NOMO-1 treated with dmso at 0.1 percent for 144 hours (cell line): ENCODE measurements around the gene CAMSAP1.
"Not testable (repeated sequence)": the region's sequence is repeated elsewhere in the genome, so short reads cannot be mapped to it uniquely, and the experiment has no call there.

Experiments
- DNase-seq: peaks from one replicate; lab custom pipeline; 2025; ENCODE audit not compliant: unreplicated experiment; lab: John Stamatoyannopoulos, UW

The CAMSAP1 gene

GRCh38 chr9:135901031-135901758 lies 6.2 kb downstream of the CAMSAP1 start:
- DNase-seq, result no peak

GRCh38 chr9:135898634-135899407 lies 8.5 kb downstream of the CAMSAP1 start:
- no peak for DNase-seq

- no peak for DNase-seq
Observed at GRCh38 chr9:135896626-135897025, 10.7 kb downstream of the CAMSAP1 start.

- no peak for DNase-seq
Observed at GRCh38 chr9:135896205-135896604, 11.1 kb downstream of the CAMSAP1 start.

- no peak for DNase-seq
Observed at GRCh38 chr9:135895202-135895848, 12.0 kb downstream of the CAMSAP1 start.

- no peak for DNase-seq
Observed at GRCh38 chr9:135893104-135893503, 14.2 kb downstream of the CAMSAP1 start.

- not testable (repeated sequence) for DNase-seq
Observed at GRCh38 chr9:135892327-135892726, 15.0 kb downstream of the CAMSAP1 start.

GRCh38 chr9:135891027-135891631 lies 16.2 kb downstream of the CAMSAP1 start:
- no peak for DNase-seq

- DNase-seq, result no peak
Observed at GRCh38 chr9:135890190-135891026, 16.9 kb downstream of the CAMSAP1 start.

- DNase-seq, result no peak
Observed at GRCh38 chr9:135889564-135890189, 17.7 kb downstream of the CAMSAP1 start.

GRCh38 chr9:135888766-135889394 lies 18.5 kb downstream of the CAMSAP1 start:
- DNase-seq, result no peak

GRCh38 chr9:135888126-135888765 lies 19.1 kb downstream of the CAMSAP1 start:
- DNase-seq, result no peak

- peak; percentile 88 for DNase-seq
Observed at GRCh38 chr9:135887585-135888050, 19.7 kb downstream of the CAMSAP1 start.

GRCh38 chr9:135887021-135887507 lies 20.3 kb downstream of the CAMSAP1 start:
- peak; percentile 83 for DNase-seq

- DNase-seq, result no peak
Observed at GRCh38 chr9:135886147-135886981, 21.0 kb downstream of the CAMSAP1 start.

- no peak for DNase-seq
Observed at GRCh38 chr9:135885100-135885853, 22.1 kb downstream of the CAMSAP1 start.

GRCh38 chr9:135884328-135885035 lies 22.9 kb downstream of the CAMSAP1 start:
- DNase-seq, result no peak
